IMR-90 (cell line): ENCODE data around the gene CACNB2. TPM values are rescaled to one million over a fixed set of nuclear protein-coding genes. Genes with fewer than 3 reads are reported as not detected.

Source experiments
- ATAC-seq: fragments of 200-7000 bp; cut with Tn5 transposase; 2 replicates; pipeline ENCODE4 v1.9.1; 2020; ENCODE audit warnings: low read depth, mild to moderate bottlenecking, moderate library complexity
- BruUV-seq: library from RNA; stranded (reverse); fragments of 400-500 nt; replicated peaks from 2 replicates; lab custom pipeline; 2021; lab: Mats Ljungman, UMichigan
- CTCF ChIA-PET: fragments of 300-600 bp; formaldehyde crosslinking; extraction: SDS; loops from one replicate; lab custom pipeline; 2021; ENCODE audit warnings: antibody characterized with exemption; lab: Yijun Ruan, JAX
- POLR2A ChIA-PET: fragments of 300-600 bp; sonication (Branson Sonifier 250); formaldehyde crosslinking; loops from one replicate; lab custom pipeline; 2022; ENCODE audit warnings: antibody characterized with exemption; ENCODE audit not compliant: unreplicated experiment; lab: Charles Lee
- DNase-seq: peaks from one replicate; pipeline ENCODE4 v3.0.0; 2013
- H2AFZ ChIP-seq: replicated peaks from 2 replicates; pipeline ENCODE3; 2013; ENCODE audit warnings: low read length, mild to moderate bottlenecking; ENCODE audit not compliant: poor library complexity
- H2AK5ac ChIP-seq: 2 replicates; pipeline ENCODE4 v1.6.1; 2013; ENCODE audit warnings: low read depth, low read length, inconsistent platforms
- H2AK9ac ChIP-seq: replicated peaks from 2 replicates; pipeline ENCODE3; 2013; ENCODE audit warnings: mild to moderate bottlenecking, low read depth, low read length, moderate library complexity; ENCODE audit not compliant: poor library complexity
- H2BK120ac ChIP-seq: 2 replicates; pipeline ENCODE4 v1.6.1; 2013; ENCODE audit warnings: low read depth, low read length, inconsistent platforms
- H2BK15ac ChIP-seq: 3 replicates; pipeline ENCODE4 v1.6.1; 2013; ENCODE audit warnings: low read depth, low read length, inconsistent platforms
- H2BK20ac ChIP-seq: 2 replicates; pipeline ENCODE4 v1.6.1; 2013; ENCODE audit warnings: low read depth, mild to moderate bottlenecking, inconsistent platforms, low read length, moderate library complexity
- H2BK5ac ChIP-seq: 2 replicates; pipeline ENCODE4 v1.6.1; 2013; ENCODE audit warnings: mild to moderate bottlenecking, low read depth, low read length, inconsistent platforms; ENCODE audit not compliant: poor library complexity, severe bottlenecking
- H3K14ac ChIP-seq: replicated peaks from 2 replicates; pipeline ENCODE4 v1.6.1; 2013; ENCODE audit warnings: low read depth, low read length, inconsistent platforms
- H3K18ac ChIP-seq: 2 replicates; pipeline ENCODE4 v1.6.1; 2013; ENCODE audit warnings: low read depth, low read length, control low read depth
- H3K23ac ChIP-seq: 2 replicates; pipeline ENCODE4 v1.6.1; 2013; ENCODE audit warnings: low read depth, low read length, inconsistent platforms
- H3K27ac ChIP-seq: 2 replicates; pipeline ENCODE4 v1.5.1; 2013; ENCODE audit warnings: mild to moderate bottlenecking, control low read depth, low read length; ENCODE audit not compliant: insufficient read depth
- H3K27me3 ChIP-seq: 2 replicates; pipeline ENCODE4 v1.6.1; 2013; ENCODE audit warnings: low read length; ENCODE audit not compliant: control insufficient read depth, insufficient read depth
- H3K36me3 ChIP-seq: 2 replicates; pipeline ENCODE4 v1.6.1; 2013; ENCODE audit warnings: low read length, mixed read lengths; ENCODE audit not compliant: control insufficient read depth, insufficient read depth
- H3K4ac ChIP-seq: 2 replicates; pipeline ENCODE4 v1.6.1; 2013; ENCODE audit warnings: low read depth, low read length, inconsistent platforms
- H3K4me1 ChIP-seq: 2 replicates; pipeline ENCODE4 v1.6.1; 2013; ENCODE audit warnings: low read length, mixed read lengths; ENCODE audit not compliant: control insufficient read depth, insufficient read depth
- H3K4me2 ChIP-seq: 2 replicates; pipeline ENCODE4 v1.6.1; 2013; ENCODE audit warnings: low read depth, mild to moderate bottlenecking, control low read depth, low read length, moderate library complexity
- H3K4me3 ChIP-seq: 2 replicates; pipeline ENCODE4 v1.5.1; 2013; ENCODE audit warnings: low read depth, mild to moderate bottlenecking, control low read depth, low read length, moderate library complexity; ENCODE audit not compliant: insufficient read depth
- H3K56ac ChIP-seq: 2 replicates; pipeline ENCODE4 v1.6.1; 2013; ENCODE audit warnings: low read length, inconsistent platforms; ENCODE audit not compliant: insufficient read depth; ENCODE audit errors: extremely low read depth
- H3K79me1 ChIP-seq, 2 experiments: 2 replicates each; pipeline ENCODE4 v1.6.1; 2013; ENCODE audit warnings: low read length in 2 of 2, inconsistent platforms in 1 of 2, low read depth in 1 of 2
- H3K9ac ChIP-seq: 2 replicates; pipeline ENCODE4 v1.6.1; 2013; ENCODE audit warnings: low read depth, low read length, control low read depth
- H3K9me1 ChIP-seq: 2 replicates; pipeline ENCODE4 v1.6.1; 2013; ENCODE audit warnings: low read length, inconsistent platforms; ENCODE audit not compliant: insufficient read depth
- H3K9me3 ChIP-seq: 2 replicates; pipeline ENCODE4 v1.6.1; 2013; ENCODE audit warnings: low read length; ENCODE audit not compliant: control insufficient read depth, insufficient read depth
- H4K20me1 ChIP-seq: 2 replicates; pipeline ENCODE4 v1.6.1; 2013; ENCODE audit warnings: low read length, inconsistent platforms; ENCODE audit not compliant: insufficient read depth
- H4K5ac ChIP-seq: 2 replicates; pipeline ENCODE4 v1.6.1; 2013; ENCODE audit warnings: mild to moderate bottlenecking, low read depth, low read length, control low read depth
- H4K8ac ChIP-seq, 2 experiments: 2 replicates each; pipeline ENCODE4 v1.6.1; 2013; ENCODE audit warnings: low read depth in 2 of 2, low read length in 2 of 2, control low read depth in 1 of 2, inconsistent platforms in 1 of 2
- H4K91ac ChIP-seq: 2 replicates; pipeline ENCODE4 v1.6.1; 2013; ENCODE audit warnings: low read depth, low read length, inconsistent platforms; ENCODE audit not compliant: insufficient read depth
- CEBPB ChIP-seq: IDR thresholded peaks from 2 replicates; pipeline ENCODE4 v1.6.1; 2012; ENCODE audit warnings: low read depth, low read length, improper control_type of control experiment
- FOS ChIP-seq: fragments of 150-350 bp; IDR thresholded peaks from 2 replicates; pipeline ENCODE4 v1.6.1; 2016; ENCODE audit warnings: low read depth, low read length
- WGBS, 2 experiments: methylation state at CpG; one replicate each; pipeline versions ENCODE4 v1.1.5 to v1.1.7; 2013; ENCODE audit warnings: missing lambda C conversion rate in 2 of 2; ENCODE audit not compliant: insufficient read length in 1 of 2; ENCODE audit errors: extremely low coverage in 2 of 2; 5-methylcytosine and 5-hydroxymethylcytosine counted together
- dilution Hi-C: fragments of 300-500 bp; cut with HindIII; formaldehyde crosslinking; loops from one replicate; pipeline ENCODE4 v1.14.3; 2018; ENCODE audit warnings: low sequenced_read_pairs; ENCODE audit not compliant: unreplicated experiment
- in situ Hi-C: fragments of 300-500 bp; cut with MboI; formaldehyde crosslinking; loops from 3 replicates; pipeline ENCODE4 v1.14.3; 2019; ENCODE audit warnings: low sequenced_read_pairs, inconsistent platforms, mixed read lengths
- intact Hi-C: fragments of 100-400 bp; cut with micrococcal nuclease; formaldehyde crosslinking; loops from 2 replicates; pipeline ENCODE4 v1.10.0; 2022
- polyA plus RNA-seq, 3 experiments: library from polyadenylated mRNA; depleted of rRNA; stranded (reverse); fragments of >200 nt; gene quantifications; 2 replicates each; pipeline ENCODE4 v1.2.3, GENCODE V29; 2012; ENCODE audit warnings: low replicate concordance in 1 of 3
- total RNA-seq: library from RNA; depleted of rRNA; stranded (reverse); fragments of >200 nt; gene quantifications from 2 replicates; pipeline ENCODE4 v1.2.3, GENCODE V29; 2012

The CACNB2 gene
- total and polyA plus RNA-seq, 2 of the 4 experiments (the other 2 are of a cell fraction) = 0.36 TPM

GRCh38 chr10:18478354-18478753, 338.1 kb downstream of the CACNB2 start:
- H4K5ac ChIP-seq = no peak overlapping the region
- H4K8ac ChIP-seq = no peak overlapping the region
- H3K18ac ChIP-seq = no peak overlapping the region
- no TSS peak for BruUV-seq
- intact Hi-C loops = no loop called here
- no peaks in the 10 kb centered on the region for H3K36me3 ChIP-seq
- H3K9ac ChIP-seq = no peak overlapping the region
- H3K9me1 ChIP-seq = no peaks in the 10 kb centered on the region
- no peak overlapping the region for H3K4me2 ChIP-seq
- no peak overlapping the region for H2AFZ ChIP-seq
- no peak overlapping the region for H3K14ac ChIP-seq
- no peak overlapping the region for H3K4ac ChIP-seq
- no peak overlapping the region for H2BK120ac ChIP-seq
- H4K20me1 ChIP-seq = no peaks in the 10 kb centered on the region
- no CpG with 5 or more reads among the region's 3 CpGs for WGBS, 2 experiments
- H3K27ac ChIP-seq = no peak overlapping the region
- H2BK5ac ChIP-seq = no peak overlapping the region
- H3K23ac ChIP-seq = no peak overlapping the region
- no peak overlapping the region for H2BK20ac ChIP-seq
- H3K27me3 ChIP-seq = no peaks in the 10 kb centered on the region; the same call in 1 of the 2 replicates
- POLR2A ChIA-PET = no interaction called here
- H3K4me3 ChIP-seq = no peak overlapping the region
- no peak for ATAC-seq
- peaks cover 5% of the 10 kb centered on the region for H3K4me1 ChIP-seq
- dilution Hi-C loops = no loop called here
- DNase-seq = no peak
- no peak overlapping the region for H3K56ac ChIP-seq
- in situ Hi-C loops = no loop called here
- no peak for TF ChIP-seq FOS
- TF ChIP-seq CEBPB = peak; percentile 34; the same call in 1 of the 2 replicates
- no peaks in the 10 kb centered on the region for H3K79me1 ChIP-seq
- no peak overlapping the region for H4K91ac ChIP-seq
- H2AK5ac ChIP-seq = no peak overlapping the region
- H2BK15ac ChIP-seq = no peak overlapping the region
- no peaks in the 10 kb centered on the region for H3K9me3 ChIP-seq
- no peak overlapping the region for H2AK9ac ChIP-seq
- CTCF ChIA-PET = no interaction called here
